Ovary (tissue), 3 donors: ENCODE data around the gene MSI2.

Experiments
- EP300 ChIP-seq: sonication (generic); formaldehyde crosslinking; IDR thresholded peaks from one replicate; pipeline ENCODE4 v1.6.1; 2017; ENCODE audit warnings: antibody characterized with exemption
- POLR2A ChIP-seq: fragments of 450-650 bp; IDR thresholded peaks from one replicate; pipeline ENCODE4 v1.6.1; 2017; ENCODE audit warnings: antibody characterized with exemption, mild to moderate bottlenecking, moderate library complexity
- TF ChIP-seq, protein P1 (sequence below), 3 donors: fragments of 450-650 bp in 2 of 3; fragments of 200-600 bp in 1 of 3; IDR thresholded peaks; one replicate each; pipeline versions ENCODE4 v1.5.1 to v1.8.0; 2016 to 2022; ENCODE audit warnings: antibody characterized with exemption in 3 of 3, mild to moderate bottlenecking in 1 of 3
- donor health status: DM: no; HTN: no; CAD: no.

DNA sequence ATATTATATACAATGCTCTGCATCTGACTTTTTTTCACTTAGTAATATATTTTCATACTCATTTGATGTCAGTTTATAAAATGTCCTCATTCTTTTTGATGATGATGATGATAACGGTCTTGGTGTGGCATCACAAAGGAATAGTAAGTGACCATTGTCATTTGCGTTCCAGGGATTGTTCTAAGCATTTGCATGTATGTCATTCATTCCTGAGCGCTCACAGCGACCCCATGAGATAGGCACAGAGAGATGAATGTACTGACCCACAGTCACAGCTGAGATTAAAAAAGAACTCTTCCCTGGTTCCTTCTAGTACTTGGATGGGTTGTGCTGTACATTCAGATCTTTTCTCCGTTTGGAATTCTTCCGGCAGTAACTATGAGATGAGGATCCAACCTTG lies 21.2 kb upstream of the MSI2 start:
- TF ChIP-seq EP300 (no peak), POLR2A (no peak)
- TF ChIP-seq, protein P1, sequence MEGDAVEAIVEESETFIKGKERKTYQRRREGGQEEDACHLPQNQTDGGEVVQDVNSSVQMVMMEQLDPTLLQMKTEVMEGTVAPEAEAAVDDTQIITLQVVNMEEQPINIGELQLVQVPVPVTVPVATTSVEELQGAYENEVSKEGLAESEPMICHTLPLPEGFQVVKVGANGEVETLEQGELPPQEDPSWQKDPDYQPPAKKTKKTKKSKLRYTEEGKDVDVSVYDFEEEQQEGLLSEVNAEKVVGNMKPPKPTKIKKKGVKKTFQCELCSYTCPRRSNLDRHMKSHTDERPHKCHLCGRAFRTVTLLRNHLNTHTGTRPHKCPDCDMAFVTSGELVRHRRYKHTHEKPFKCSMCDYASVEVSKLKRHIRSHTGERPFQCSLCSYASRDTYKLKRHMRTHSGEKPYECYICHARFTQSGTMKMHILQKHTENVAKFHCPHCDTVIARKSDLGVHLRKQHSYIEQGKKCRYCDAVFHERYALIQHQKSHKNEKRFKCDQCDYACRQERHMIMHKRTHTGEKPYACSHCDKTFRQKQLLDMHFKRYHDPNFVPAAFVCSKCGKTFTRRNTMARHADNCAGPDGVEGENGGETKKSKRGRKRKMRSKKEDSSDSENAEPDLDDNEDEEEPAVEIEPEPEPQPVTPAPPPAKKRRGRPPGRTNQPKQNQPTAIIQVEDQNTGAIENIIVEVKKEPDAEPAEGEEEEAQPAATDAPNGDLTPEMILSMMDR (IDR thresholded peaks at IDR 0.05), result no peak
